Stomach (tissue), 9 donors: ENCODE data around the gene MED22. TPM values are rescaled to one million over a fixed set of nuclear protein-coding genes. Genes with fewer than 3 reads are reported as not detected.
"Not testable (repeated sequence)": the region's sequence is repeated elsewhere in the genome, so short reads cannot be mapped to it uniquely, and the experiment has no call there.

Experiments
- DNase-seq, 2 donors: peaks; one replicate each; pipeline versions ENCODE4 v3.0.0 to v3.0.0-alpha.2; 2013 to 2019
- H3K27ac ChIP-seq, 5 donors: fragments of 200-600 bp in 4 of 5; sonication (generic) in 4 of 5; one replicate each; pipeline ENCODE4 v1.5.1; 2013 to 2019; ENCODE audit warnings: mild to moderate bottlenecking in 1 of 5, moderate library complexity in 1 of 5
- H3K27me3 ChIP-seq, 3 donors: fragments of 200-600 bp; sonication (generic); one replicate each; pipeline ENCODE4 v1.5.1; 2017 to 2019; ENCODE audit warnings: mixed run types in 1 of 3
- H3K36me3 ChIP-seq, 4 donors: fragments of 200-600 bp; sonication (generic); 1 replicate in 3 of 4; 2 replicates in 1 of 4; pipeline ENCODE4 v1.5.1; 2016 to 2019
- H3K4me1 ChIP-seq, 4 donors: fragments of 200-600 bp; sonication (generic); one replicate each; pipeline ENCODE4 v1.5.1; 2016 to 2019
- H3K4me3 ChIP-seq, 4 donors: fragments of 200-600 bp; sonication (generic) in 3 of 4; one replicate each; pipeline ENCODE4 v1.5.1; 2016 to 2019; ENCODE audit warnings: mild to moderate bottlenecking in 1 of 4
- H3K9me3 ChIP-seq, 4 donors: fragments of 200-600 bp; sonication (generic); one replicate each; pipeline ENCODE4 v1.5.1; 2016 to 2019
- CTCF ChIP-seq, 7 experiments: fragments of 450-650 bp in 4 of 7; fragments of 200-600 bp in 3 of 7; sonication (generic) in 3 of 7; IDR thresholded peaks; one replicate each; pipeline ENCODE4 v1.5.1; 2016 to 2019; ENCODE audit warnings: antibody characterized with exemption in 7 of 7, control low read depth in 2 of 7, mild to moderate bottlenecking in 1 of 7
- EP300 ChIP-seq: sonication (generic); formaldehyde crosslinking; IDR thresholded peaks from one replicate; pipeline ENCODE4 v1.6.1; 2017; ENCODE audit warnings: antibody characterized with exemption
- POLR2A ChIP-seq, 4 donors: fragments of 450-650 bp; IDR thresholded peaks; one replicate each; pipeline ENCODE4 v1.6.1; 2016; ENCODE audit warnings: antibody characterized with exemption in 4 of 4, control low read depth in 2 of 4, mild to moderate bottlenecking in 1 of 4, moderate library complexity in 1 of 4
- POLR2AphosphoS5 ChIP-seq, 3 donors: sonication (generic); formaldehyde crosslinking; IDR thresholded peaks; one replicate each; pipeline ENCODE4 v1.6.1; 2016; ENCODE audit warnings: antibody characterized with exemption in 3 of 3
- WGBS, 5 donors: extraction: QIAGEN DNeasy Blood & Tissue Kit in 3 of 5; methylation state at CpG; one replicate each; pipeline versions ENCODE4 v1.1.5 to v1.1.7; 2013 to 2018; 5-methylcytosine and 5-hydroxymethylcytosine counted together
- intact Hi-C: fragments of 100-400 bp; cut with DNase I; formaldehyde crosslinking; loops from one replicate; pipeline ENCODE4 v1.15.1; 2023; ENCODE audit warnings: low total_unique reads
- polyA plus RNA-seq, 3 donors: library from polyadenylated mRNA; stranded (reverse); fragments of 200-250 nt; gene quantifications; one replicate each; pipeline ENCODE4 v1.2.3, GENCODE V29; 2013
- total RNA-seq, 5 donors: library from RNA; depleted of rRNA; stranded (reverse); fragments of >200 nt; gene quantifications; one replicate each; pipeline versions ENCODE4 v1.1.0 to v1.2.3, GENCODE V29; 2014 to 2016
- donor health status: healthy with polysubstance abuse.
- donor health status: Bipolar disorder and iron deficiency.
- donor health status: healthy.

The MED22 gene
- total and polyA plus RNA-seq, 8 donors: 4.7 to 27.7 (median 20.0) TPM

GRCh38 chr9:133323211-133323610 is 24.7 kb downstream of the MED22 start:
- intact Hi-C loops: no loop called here

DNA sequence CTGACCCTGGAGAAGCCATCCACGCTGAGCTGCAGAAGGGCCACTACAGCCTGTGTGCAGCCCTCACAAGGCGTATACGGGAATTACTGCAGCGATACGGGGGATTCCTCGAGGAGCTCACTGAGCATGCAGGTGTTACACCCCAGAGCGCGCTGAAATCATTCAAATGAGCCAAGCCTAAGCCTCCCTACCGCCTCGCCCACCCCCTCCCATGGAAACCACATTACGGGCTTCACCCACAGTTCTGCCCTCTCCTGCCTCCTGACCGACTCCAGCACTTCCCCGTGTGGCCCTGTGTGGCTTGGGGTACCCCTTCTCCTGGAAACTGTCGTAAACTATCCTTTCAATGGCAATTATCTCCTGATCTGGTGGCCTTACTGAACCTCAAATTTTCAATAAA is 25.2 kb downstream of the MED22 start:
- Histone ChIP-seq H3K27me3 (no peaks in the 10 kb centered on the region), H3K27ac (no peak overlapping the region), H3K9me3 (no peaks in the 10 kb centered on the region), H3K36me3 (no peaks in the 10 kb centered on the region), H3K4me1 (no peaks in the 10 kb centered on the region), H3K4me3 (no peak overlapping the region)
- intact Hi-C loops: no loop called here
- no peak for DNase-seq
- TF ChIP-seq EP300 (no peak), POLR2A (IDR thresholded peaks at IDR 0.05) (no peak), CTCF (IDR thresholded peaks at IDR 0.05) (no peak), POLR2AphosphoS5 (IDR thresholded peaks at IDR 0.05) (no peak)
- WGBS, 5 donors: 80 to 87% (median 83%) methylated on average over 14 of the region's 14 CpGs

More at GRCh38 chr9:133323211-133323610, 24.7 kb downstream of the MED22 start:
- H3K9me3 ChIP-seq: no peaks in the 10 kb centered on the region
- H3K27ac ChIP-seq: no peak overlapping the region
- 73 to 90% (median 81%) methylated on average over 10 of the region's 10 CpGs for WGBS, 5 donors
- no peaks in the 10 kb centered on the region for H3K27me3 ChIP-seq
- no peaks in the 10 kb centered on the region for H3K36me3 ChIP-seq
- H3K4me1 ChIP-seq: no peaks in the 10 kb centered on the region
- TF ChIP-seq EP300 (no peak), POLR2AphosphoS5 (IDR thresholded peaks at IDR 0.05) (no peak), POLR2A (IDR thresholded peaks at IDR 0.05) (no peak), CTCF (IDR thresholded peaks at IDR 0.05) (no peak)
- no peak for DNase-seq
- no peak overlapping the region for H3K4me3 ChIP-seq

DNA sequence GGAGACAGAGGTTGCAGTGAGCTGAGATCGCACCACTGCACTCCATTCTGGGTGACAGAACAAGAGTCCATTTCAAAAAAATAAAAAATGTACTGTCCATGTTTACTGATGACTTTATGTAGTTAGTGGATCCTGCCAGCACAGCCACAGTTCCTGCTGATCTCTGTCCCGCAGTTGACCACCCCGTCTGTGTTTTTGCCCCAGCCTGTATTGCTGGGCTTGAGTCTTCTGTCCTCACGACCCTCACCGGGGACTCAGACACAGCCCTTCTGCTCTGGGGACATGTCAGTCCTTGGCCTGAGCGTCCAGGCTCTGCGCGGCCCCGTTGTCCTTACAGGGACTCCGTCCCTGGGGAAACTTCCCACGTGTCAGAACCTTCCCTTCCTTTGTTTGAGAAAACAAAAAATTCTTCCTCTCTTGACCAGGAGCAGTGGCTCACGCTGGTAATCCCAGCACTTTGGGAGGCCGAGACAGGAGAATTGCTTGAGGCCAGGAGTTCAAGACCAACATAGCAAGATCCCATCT is 26.5 kb downstream of the MED22 start:
- Histone ChIP-seq H3K9me3 (no peaks in the 10 kb centered on the region), H3K36me3 (no peaks in the 10 kb centered on the region), H3K4me3 (no peak overlapping the region), H3K4me1 (no peaks in the 10 kb centered on the region), H3K27me3 (no peaks in the 10 kb centered on the region), H3K27ac (no peak overlapping the region)
- 75 to 90% (median 82%) methylated on average over 9 to 13 of the region's 13 CpGs for WGBS, 5 donors
- TF ChIP-seq CTCF (IDR thresholded peaks at IDR 0.05): no peak
- TF ChIP-seq POLR2A (IDR thresholded peaks at IDR 0.05): no peak
- intact Hi-C loops: no loop called here
- DNase-seq: no peak

- DNase-seq: no peak
- 68 to 80% (median 76%) methylated on average over 7 to 13 of the region's 13 CpGs for WGBS, 5 donors
- H3K27ac ChIP-seq: no peak overlapping the region
- H3K9me3 ChIP-seq: no peaks in the 10 kb centered on the region
- no peaks in the 10 kb centered on the region for H3K4me1 ChIP-seq
- intact Hi-C loops: no loop called here
- no peaks in the 10 kb centered on the region for H3K27me3 ChIP-seq
- no peak for TF ChIP-seq EP300
- TF ChIP-seq POLR2A (IDR thresholded peaks at IDR 0.05): no peak
- TF ChIP-seq POLR2AphosphoS5 (IDR thresholded peaks at IDR 0.05): no peak
- no peak for TF ChIP-seq CTCF (IDR thresholded peaks at IDR 0.05)
- no peaks in the 10 kb centered on the region for H3K36me3 ChIP-seq
- no peak overlapping the region for H3K4me3 ChIP-seq
These were observed 27.5 kb downstream of the MED22 start for GRCh38 chr9:133320421-133320881.

DNA sequence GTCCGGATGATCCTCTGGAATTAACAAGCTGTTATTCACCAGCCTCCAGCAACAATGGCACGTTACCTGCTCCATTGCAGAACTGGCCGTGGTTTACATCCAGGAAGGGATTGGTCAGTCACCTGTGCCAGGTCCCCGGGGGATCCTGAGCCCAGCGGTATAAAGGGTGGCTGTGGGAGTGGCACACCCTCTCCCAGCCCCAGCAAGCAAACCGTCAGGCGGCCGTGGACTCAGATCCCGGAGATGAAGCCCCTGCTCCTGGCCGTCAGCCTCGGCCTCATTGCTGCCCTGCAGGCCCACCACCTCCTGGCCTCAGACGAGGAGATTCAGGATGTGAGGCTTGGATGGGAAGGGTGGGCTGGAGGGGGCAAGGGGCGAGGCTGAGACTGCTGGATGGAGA is 30.4 kb downstream of the MED22 start:
- H3K4me1 ChIP-seq, DNase-seq, H3K27me3 ChIP-seq, intact Hi-C loops, H3K36me3 ChIP-seq, H3K27ac ChIP-seq, H3K4me3 ChIP-seq, H3K9me3 ChIP-seq: not testable (repeated sequence)
- 70 to 100% (median 78%) methylated on average over 1 to 13 of the region's 13 CpGs for WGBS, 5 donors
